ENCODE results near the gene PTEN.
"Not testable (repeated sequence)": the region's sequence is repeated elsewhere in the genome, so short reads cannot be mapped to it uniquely, and the experiment has no call there.

PTEN gene

DNA sequence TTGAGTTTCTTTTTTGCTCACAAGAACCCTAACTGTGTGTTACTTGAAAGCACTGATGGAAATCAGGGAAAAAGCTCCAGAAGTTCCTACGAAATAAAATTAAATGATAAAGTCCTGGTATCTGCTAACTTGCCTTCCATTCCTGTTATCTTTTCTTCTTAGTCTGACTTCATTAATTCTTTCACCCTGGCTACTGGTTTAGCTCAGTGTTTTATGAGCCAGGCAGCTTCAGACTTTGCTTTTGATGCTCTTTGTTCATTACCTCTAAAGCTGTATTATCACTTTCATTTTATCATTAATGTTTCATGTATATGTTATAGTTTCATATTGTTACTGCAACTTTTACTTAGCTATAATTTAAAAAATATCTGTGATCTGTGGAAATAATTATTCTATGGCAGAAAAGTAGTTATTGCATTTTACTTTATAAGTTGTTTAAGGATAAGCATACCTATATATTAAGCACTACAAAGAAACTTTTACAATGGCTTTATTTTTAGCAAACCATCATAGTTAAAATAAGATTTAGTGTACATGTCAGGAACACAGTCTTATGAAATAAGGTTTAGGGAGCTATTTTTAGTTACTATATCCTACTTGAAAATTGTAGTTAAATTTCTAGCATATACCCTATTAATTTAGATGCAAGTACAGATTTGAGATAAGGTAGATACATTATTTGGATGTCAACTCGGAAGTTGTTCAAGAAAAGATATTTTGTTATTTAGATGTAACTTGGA, 19.3 kb downstream of the PTEN start:
- no peak for TF ChIP-seq JUND (IDR thresholded peaks at IDR 0.05; ENCODE audit: low read depth)

GRCh38 chr10:87886635-87887034, 23.2 kb downstream of the PTEN start:
- no peak for TF ChIP-seq JUND (IDR thresholded peaks at IDR 0.05; ENCODE audit: low read depth)
- in situ Hi-C loops (cut with HindIII; ENCODE audit: low pct_unique_long_range_greater_than_20kb, low sequenced_read_pairs) = no loop called here
- DNase-seq (ENCODE audit: low read depth in 1 of 2, low spot score in 1 of 2) = no peak

More for the DNA sequence above, 19.3 kb downstream of the PTEN start:
- DNase-seq (ENCODE audit: low read depth in 1 of 2, low spot score in 1 of 2) = no peak
- in situ Hi-C loops (cut with HindIII; ENCODE audit: low pct_unique_long_range_greater_than_20kb, low sequenced_read_pairs) = no loop called here

DNA sequence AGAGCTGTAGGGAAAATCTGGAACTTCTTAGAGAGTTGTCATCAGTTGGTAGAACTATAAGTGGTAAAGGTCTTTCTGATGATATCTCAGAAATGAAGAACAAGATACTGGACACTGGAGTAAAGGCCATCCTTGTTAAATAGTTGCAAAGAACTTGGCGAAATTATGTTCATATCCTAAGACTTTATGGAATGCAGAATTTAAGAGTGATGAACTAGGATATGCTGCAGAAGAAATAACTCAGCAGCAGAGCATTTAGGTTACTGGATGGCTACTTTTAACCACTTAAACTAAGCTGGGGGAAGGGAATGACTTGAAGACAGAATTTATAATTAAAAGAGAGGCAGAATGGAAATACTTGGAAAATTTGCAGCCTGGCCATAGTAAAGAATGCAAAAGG, 23.7 kb downstream of the PTEN start:
- DNase-seq (ENCODE audit: low read depth in 1 of 2, low spot score in 1 of 2) = no peak
- in situ Hi-C loops (cut with HindIII; ENCODE audit: low pct_unique_long_range_greater_than_20kb, low sequenced_read_pairs) = no loop called here
- no peak for TF ChIP-seq JUND (IDR thresholded peaks at IDR 0.05; ENCODE audit: low read depth)

GRCh38 chr10:87887548-87888289, 24.3 kb downstream of the PTEN start:
- no peak for DNase-seq (ENCODE audit: low read depth in 1 of 2, low spot score in 1 of 2)
- in situ Hi-C loops (cut with HindIII; ENCODE audit: low pct_unique_long_range_greater_than_20kb, low sequenced_read_pairs) = no loop called here
- TF ChIP-seq JUND (IDR thresholded peaks at IDR 0.05; ENCODE audit: low read depth) = no peak

- TF ChIP-seq JUND (IDR thresholded peaks at IDR 0.05; ENCODE audit: low read depth) = no peak
- DNase-seq (ENCODE audit: low read depth in 1 of 2, low spot score in 1 of 2) = no peak
These were observed 32.0 kb downstream of the PTEN start for GRCh38 chr10:87895430-87895829.

DNA sequence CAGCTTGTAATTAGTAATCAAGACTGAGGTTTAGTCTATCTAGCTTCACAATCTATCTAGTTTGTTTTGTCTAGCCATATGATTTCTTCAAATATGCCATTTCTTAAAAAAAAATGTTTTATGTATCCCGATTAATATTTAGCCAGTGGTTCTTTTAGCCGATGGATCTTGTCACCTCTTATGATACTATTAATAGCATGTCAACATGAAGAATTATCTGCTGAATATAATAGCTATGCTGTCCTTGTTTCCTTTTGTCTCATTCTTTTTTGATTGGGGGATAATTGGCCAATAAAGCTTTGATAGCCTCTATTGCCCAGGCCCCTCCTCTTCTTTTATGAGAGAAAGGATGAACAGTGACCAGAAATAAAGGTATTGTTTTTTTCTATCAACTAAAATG, 32.8 kb downstream of the PTEN start:
- TF ChIP-seq JUND (IDR thresholded peaks at IDR 0.05; ENCODE audit: low read depth) = no peak
- no peak for DNase-seq (ENCODE audit: low read depth in 1 of 2, low spot score in 1 of 2)
- in situ Hi-C loops (cut with HindIII; ENCODE audit: low pct_unique_long_range_greater_than_20kb, low sequenced_read_pairs) = no loop called here

More at GRCh38 chr10:87895430-87895829, 32.0 kb downstream of the PTEN start:
- in situ Hi-C loops (cut with HindIII; ENCODE audit: low pct_unique_long_range_greater_than_20kb, low sequenced_read_pairs) = no loop called here

DNA sequence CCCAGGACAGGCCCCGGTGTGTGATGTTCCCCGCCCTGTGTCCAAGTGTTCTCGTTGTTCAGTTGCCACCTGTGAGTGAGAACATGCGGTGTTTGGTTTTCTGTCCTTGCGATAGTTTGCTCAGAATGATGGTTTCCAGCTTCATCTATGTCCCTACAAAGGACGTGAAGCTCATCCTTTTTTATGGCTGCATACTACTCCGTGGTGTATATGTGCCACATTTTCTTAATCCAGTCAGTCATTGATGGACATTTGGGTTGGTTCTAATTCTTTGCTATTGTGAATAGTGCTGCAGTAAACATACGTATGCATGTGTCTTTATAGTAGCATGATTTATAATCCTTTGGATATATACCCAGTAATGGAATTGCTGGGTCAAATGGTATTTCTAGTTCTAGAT, 34.5 kb downstream of the PTEN start:
- in situ Hi-C loops (cut with HindIII; ENCODE audit: low pct_unique_long_range_greater_than_20kb, low sequenced_read_pairs); DNase-seq (ENCODE audit: low read depth in 1 of 2, low spot score in 1 of 2): not testable (repeated sequence)

- DNase-seq (ENCODE audit: low read depth in 1 of 2, low spot score in 1 of 2); in situ Hi-C loops (cut with HindIII; ENCODE audit: low pct_unique_long_range_greater_than_20kb, low sequenced_read_pairs): not testable (repeated sequence)
These were observed 40.0 kb downstream of the PTEN start for GRCh38 chr10:87903396-87903795.

GRCh38 chr10:87913156-87913921, 49.9 kb downstream of the PTEN start:
- no peak for TF ChIP-seq JUND (IDR thresholded peaks at IDR 0.05; ENCODE audit: low read depth)
- no peak for DNase-seq (ENCODE audit: low read depth in 1 of 2, low spot score in 1 of 2)
- in situ Hi-C loops (cut with HindIII; ENCODE audit: low pct_unique_long_range_greater_than_20kb, low sequenced_read_pairs) = no loop called here

DNA sequence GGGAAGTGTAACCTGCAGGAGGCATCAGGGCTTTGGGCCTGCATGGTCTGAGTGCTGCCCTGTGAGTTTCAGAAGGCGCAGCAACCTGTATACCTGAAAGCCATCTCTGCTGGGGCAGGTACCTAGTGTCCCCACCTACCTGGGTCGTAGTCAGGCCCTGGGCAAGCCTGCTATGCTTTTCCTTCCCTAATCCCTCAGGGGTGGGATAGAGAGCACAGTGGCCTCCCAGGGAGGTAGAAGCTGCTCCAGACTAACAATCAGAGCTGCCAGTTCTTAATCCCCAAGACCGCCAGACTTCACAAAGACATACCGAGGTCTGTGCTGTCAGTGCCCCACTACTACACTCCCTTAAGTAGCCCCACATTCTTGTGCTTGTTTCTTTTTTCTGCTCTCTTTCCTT, 52.0 kb downstream of the PTEN start:
- no peak for TF ChIP-seq JUND (IDR thresholded peaks at IDR 0.05; ENCODE audit: low read depth)
- DNase-seq (ENCODE audit: low read depth in 1 of 2, low spot score in 1 of 2) = no peak
- in situ Hi-C loops (cut with HindIII; ENCODE audit: low pct_unique_long_range_greater_than_20kb, low sequenced_read_pairs) = no loop called here

GRCh38 chr10:87915989-87916388, 52.6 kb downstream of the PTEN start:
- DNase-seq (ENCODE audit: low read depth in 1 of 2, low spot score in 1 of 2) = no peak
- TF ChIP-seq JUND (IDR thresholded peaks at IDR 0.05; ENCODE audit: low read depth) = no peak
- in situ Hi-C loops (cut with HindIII; ENCODE audit: low pct_unique_long_range_greater_than_20kb, low sequenced_read_pairs) = no loop called here

GRCh38 chr10:87916515-87916914, 53.1 kb downstream of the PTEN start:
- DNase-seq (ENCODE audit: low read depth in 1 of 2, low spot score in 1 of 2) = no peak
- no peak for TF ChIP-seq JUND (IDR thresholded peaks at IDR 0.05; ENCODE audit: low read depth)
- in situ Hi-C loops (cut with HindIII; ENCODE audit: low pct_unique_long_range_greater_than_20kb, low sequenced_read_pairs) = no loop called here
